ENCODE measurements around the gene FALEC. TPM values are rescaled to one million over a fixed set of nuclear protein-coding genes. Genes with fewer than 3 reads are reported as not detected.

FALEC gene
- total and polyA plus RNA-seq, 2 experiments from 2014 or later, result 1.7 TPM; not detected in 1

DNA sequence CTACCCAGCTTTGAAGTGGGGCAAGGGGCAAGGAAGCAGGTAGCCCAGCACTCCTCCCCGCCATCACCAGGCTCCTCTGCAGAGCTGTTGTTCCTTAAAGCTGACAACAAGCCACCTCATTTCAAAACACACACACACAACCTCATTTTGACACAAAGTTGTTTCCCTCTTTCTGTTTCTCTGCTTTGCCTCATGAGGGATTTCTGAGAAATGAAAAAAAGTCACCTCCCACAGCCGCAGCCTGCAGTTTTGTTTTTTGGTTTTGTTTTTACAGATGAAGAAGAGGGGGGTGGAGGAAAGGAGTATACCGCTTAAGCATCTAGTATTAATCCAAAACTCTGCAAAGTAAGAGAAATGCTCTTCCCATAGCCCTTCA is 51.8 kb downstream of the FALEC start:
- DNase-seq (ENCODE audit: low spot score) (no peak), ATAC-seq (no peak)
- peaks cover 57% of the 10 kb centered on the region for H3K27me3 Mint-ChIP-seq (ENCODE audit: insufficient read depth, low read depth, poor library complexity)
- peaks cover 29% of the 10 kb centered on the region for H3K36me3 Mint-ChIP-seq (ENCODE audit: low read depth)
- H3K27me3 ChIP-seq (ENCODE audit: insufficient read depth), result no peaks in the 10 kb centered on the region
- H3F3A ChIP-seq (replicated peaks; ENCODE audit: low read depth), result peaks cover 29% of the 10 kb centered on the region
- H3K9me2 ChIP-seq (ENCODE audit: insufficient read depth), result no peaks in the 10 kb centered on the region
- 0 out of 2 replicates have a peak, but pooled peaks cover under 1% of the 10 kb centered on the region for H4K20me1 ChIP-seq (replicated peaks; ENCODE audit: insufficient read depth)
- no peaks in the 10 kb centered on the region for H3K9me3 Mint-ChIP-seq
- no peak overlapping the region for H2AFZ ChIP-seq
- peak overlapping the region; percentile 59 for H3K4me2 ChIP-seq
- H3K79me2 ChIP-seq (replicated peaks; ENCODE audit: insufficient read depth), result peaks cover 52% of the 10 kb centered on the region
- H3K36me3 ChIP-seq (ENCODE audit: insufficient read depth), result no peaks in the 10 kb centered on the region
- H3K4me1 ChIP-seq (ENCODE audit: insufficient read depth), result peaks cover 47% of the 10 kb centered on the region
- peak overlapping the region; percentile 97 for H3K27ac Mint-ChIP-seq
- peak overlapping the region; percentile 99 for H3K27ac ChIP-seq (ENCODE audit: low read depth)
- H3K4me3 Mint-ChIP-seq, result peak overlapping the region; percentile 61
- peak overlapping the region; percentile 35 for H3K4me3 ChIP-seq
- peaks cover 67% of the 10 kb centered on the region for H3K4me1 Mint-ChIP-seq
- TF ChIP-seq ZNF331 (CRISPR knock-in tag; IDR thresholded peaks at IDR 0.05; ENCODE audit: low read depth), result no peak; the same call in 1 of the 2 replicates
- no peak for TF ChIP-seq CREB1 (CRISPR knock-in tag; IDR thresholded peaks at IDR 0.05; ENCODE audit: low read depth)
- TF ChIP-seq, protein P1, sequence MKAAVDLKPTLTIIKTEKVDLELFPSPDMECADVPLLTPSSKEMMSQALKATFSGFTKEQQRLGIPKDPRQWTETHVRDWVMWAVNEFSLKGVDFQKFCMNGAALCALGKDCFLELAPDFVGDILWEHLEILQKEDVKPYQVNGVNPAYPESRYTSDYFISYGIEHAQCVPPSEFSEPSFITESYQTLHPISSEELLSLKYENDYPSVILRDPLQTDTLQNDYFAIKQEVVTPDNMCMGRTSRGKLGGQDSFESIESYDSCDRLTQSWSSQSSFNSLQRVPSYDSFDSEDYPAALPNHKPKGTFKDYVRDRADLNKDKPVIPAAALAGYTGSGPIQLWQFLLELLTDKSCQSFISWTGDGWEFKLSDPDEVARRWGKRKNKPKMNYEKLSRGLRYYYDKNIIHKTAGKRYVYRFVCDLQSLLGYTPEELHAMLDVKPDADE (IDR thresholded peaks at IDR 0.05), result no peak
- no peak for TF ChIP-seq REST (IDR thresholded peaks at IDR 0.05; ENCODE audit: unreplicated experiment)
- TF ChIP-seq, protein P2, sequence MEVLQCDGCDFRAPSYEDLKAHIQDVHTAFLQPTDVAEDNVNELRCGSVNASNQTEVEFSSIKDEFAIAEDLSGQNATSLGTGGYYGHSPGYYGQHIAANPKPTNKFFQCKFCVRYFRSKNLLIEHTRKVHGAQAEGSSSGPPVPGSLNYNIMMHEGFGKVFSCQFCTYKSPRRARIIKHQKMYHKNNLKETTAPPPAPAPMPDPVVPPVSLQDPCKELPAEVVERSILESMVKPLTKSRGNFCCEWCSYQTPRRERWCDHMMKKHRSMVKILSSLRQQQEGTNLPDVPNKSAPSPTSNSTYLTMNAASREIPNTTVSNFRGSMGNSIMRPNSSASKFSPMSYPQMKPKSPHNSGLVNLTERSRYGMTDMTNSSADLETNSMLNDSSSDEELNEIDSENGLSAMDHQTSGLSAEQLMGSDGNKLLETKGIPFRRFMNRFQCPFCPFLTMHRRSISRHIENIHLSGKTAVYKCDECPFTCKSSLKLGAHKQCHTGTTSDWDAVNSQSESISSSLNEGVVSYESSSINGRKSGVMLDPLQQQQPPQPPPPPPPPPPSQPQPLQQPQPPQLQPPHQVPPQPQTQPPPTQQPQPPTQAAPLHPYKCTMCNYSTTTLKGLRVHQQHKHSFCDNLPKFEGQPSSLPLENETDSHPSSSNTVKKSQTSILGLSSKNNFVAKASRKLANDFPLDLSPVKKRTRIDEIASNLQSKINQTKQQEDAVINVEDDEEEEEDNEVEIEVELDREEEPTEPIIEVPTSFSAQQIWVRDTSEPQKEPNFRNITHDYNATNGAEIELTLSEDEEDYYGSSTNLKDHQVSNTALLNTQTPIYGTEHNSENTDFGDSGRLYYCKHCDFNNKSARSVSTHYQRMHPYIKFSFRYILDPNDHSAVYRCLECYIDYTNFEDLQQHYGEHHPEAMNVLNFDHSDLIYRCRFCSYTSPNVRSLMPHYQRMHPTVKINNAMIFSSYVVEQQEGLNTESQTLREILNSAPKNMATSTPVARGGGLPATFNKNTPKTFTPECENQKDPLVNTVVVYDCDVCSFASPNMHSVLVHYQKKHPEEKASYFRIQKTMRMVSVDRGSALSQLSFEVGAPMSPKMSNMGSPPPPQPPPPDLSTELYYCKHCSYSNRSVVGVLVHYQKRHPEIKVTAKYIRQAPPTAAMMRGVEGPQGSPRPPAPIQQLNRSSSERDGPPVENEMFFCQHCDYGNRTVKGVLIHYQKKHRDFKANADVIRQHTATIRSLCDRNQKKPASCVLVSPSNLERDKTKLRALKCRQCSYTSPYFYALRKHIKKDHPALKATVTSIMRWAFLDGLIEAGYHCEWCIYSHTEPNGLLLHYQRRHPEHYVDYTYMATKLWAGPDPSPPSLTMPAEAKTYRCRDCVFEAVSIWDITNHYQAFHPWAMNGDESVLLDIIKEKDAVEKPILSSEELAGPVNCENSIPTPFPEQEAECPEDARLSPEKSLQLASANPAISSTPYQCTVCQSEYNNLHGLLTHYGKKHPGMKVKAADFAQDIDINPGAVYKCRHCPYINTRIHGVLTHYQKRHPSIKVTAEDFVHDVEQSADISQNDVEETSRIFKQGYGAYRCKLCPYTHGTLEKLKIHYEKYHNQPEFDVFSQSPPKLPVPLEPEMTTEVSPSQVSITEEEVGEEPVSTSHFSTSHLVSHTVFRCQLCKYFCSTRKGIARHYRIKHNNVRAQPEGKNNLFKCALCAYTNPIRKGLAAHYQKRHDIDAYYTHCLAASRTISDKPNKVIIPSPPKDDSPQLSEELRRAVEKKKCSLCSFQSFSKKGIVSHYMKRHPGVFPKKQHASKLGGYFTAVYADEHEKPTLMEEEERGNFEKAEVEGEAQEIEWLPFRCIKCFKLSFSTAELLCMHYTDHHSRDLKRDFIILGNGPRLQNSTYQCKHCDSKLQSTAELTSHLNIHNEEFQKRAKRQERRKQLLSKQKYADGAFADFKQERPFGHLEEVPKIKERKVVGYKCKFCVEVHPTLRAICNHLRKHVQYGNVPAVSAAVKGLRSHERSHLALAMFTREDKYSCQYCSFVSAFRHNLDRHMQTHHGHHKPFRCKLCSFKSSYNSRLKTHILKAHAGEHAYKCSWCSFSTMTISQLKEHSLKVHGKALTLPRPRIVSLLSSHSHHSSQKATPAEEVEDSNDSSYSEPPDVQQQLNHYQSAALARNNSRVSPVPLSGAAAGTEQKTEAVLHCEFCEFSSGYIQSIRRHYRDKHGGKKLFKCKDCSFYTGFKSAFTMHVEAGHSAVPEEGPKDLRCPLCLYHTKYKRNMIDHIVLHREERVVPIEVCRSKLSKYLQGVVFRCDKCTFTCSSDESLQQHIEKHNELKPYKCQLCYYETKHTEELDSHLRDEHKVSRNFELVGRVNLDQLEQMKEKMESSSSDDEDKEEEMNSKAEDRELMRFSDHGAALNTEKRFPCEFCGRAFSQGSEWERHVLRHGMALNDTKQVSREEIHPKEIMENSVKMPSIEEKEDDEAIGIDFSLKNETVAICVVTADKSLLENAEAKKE (CRISPR knock-in tag; IDR thresholded peaks at IDR 0.05), result no peak
- no peak for TF ChIP-seq EZH2 (IDR thresholded peaks at IDR 0.05; ENCODE audit: low read depth, unreplicated experiment)
- no peak for TF ChIP-seq NANOG (IDR thresholded peaks at IDR 0.05; ENCODE audit: borderline replicate concordance)
- TF ChIP-seq, protein P3, sequence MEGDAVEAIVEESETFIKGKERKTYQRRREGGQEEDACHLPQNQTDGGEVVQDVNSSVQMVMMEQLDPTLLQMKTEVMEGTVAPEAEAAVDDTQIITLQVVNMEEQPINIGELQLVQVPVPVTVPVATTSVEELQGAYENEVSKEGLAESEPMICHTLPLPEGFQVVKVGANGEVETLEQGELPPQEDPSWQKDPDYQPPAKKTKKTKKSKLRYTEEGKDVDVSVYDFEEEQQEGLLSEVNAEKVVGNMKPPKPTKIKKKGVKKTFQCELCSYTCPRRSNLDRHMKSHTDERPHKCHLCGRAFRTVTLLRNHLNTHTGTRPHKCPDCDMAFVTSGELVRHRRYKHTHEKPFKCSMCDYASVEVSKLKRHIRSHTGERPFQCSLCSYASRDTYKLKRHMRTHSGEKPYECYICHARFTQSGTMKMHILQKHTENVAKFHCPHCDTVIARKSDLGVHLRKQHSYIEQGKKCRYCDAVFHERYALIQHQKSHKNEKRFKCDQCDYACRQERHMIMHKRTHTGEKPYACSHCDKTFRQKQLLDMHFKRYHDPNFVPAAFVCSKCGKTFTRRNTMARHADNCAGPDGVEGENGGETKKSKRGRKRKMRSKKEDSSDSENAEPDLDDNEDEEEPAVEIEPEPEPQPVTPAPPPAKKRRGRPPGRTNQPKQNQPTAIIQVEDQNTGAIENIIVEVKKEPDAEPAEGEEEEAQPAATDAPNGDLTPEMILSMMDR (conservative IDR thresholded peaks at IDR 0.05; ENCODE audit: low read depth in 2 of 2), result no peak
- TF ChIP-seq JUNB (IDR thresholded peaks at IDR 0.05; ENCODE audit: unreplicated experiment), result no peak
- TF ChIP-seq ZNF114 (CRISPR knock-in tag; IDR thresholded peaks at IDR 0.05), result no peak
- TF ChIP-seq STAT1 (IDR thresholded peaks at IDR 0.05; ENCODE audit: unreplicated experiment), result no peak
- no peak for TF ChIP-seq EZH2phosphoT487 (IDR thresholded peaks at IDR 0.05; ENCODE audit: unreplicated experiment)
- TF ChIP-seq POLR2AphosphoS5 (IDR thresholded peaks at IDR 0.05; ENCODE audit: low read depth), result no peak

All from GM23338 (cell line).